IMR-90 (cell line): ENCODE results near the gene PLAC9. TPM values are rescaled to one million over a fixed set of nuclear protein-coding genes. Genes with fewer than 3 reads are reported as not detected.
A peak's percentile ranks its signal among the peaks of the same experiment; 100 is the strongest.

ENCODE experiments used
- ATAC-seq: fragments of 200-7000 bp; cut with Tn5 transposase; 2 replicates; pipeline ENCODE4 v1.9.1; 2020; ENCODE audit warnings: low read depth, mild to moderate bottlenecking, moderate library complexity
- BruUV-seq: library from RNA; stranded (reverse); fragments of 400-500 nt; replicated peaks from 2 replicates; lab custom pipeline; 2021; lab: Mats Ljungman, UMichigan
- CTCF ChIA-PET: fragments of 300-600 bp; formaldehyde crosslinking; extraction: SDS; loops from one replicate; lab custom pipeline; 2021; ENCODE audit warnings: antibody characterized with exemption; lab: Yijun Ruan, JAX
- POLR2A ChIA-PET: fragments of 300-600 bp; sonication (Branson Sonifier 250); formaldehyde crosslinking; loops from one replicate; lab custom pipeline; 2022; ENCODE audit warnings: antibody characterized with exemption; ENCODE audit not compliant: unreplicated experiment; lab: Charles Lee
- DNase-seq: peaks from one replicate; pipeline ENCODE4 v3.0.0; 2013
- H2AFZ ChIP-seq: replicated peaks from 2 replicates; pipeline ENCODE3; 2013; ENCODE audit warnings: low read length, mild to moderate bottlenecking; ENCODE audit not compliant: poor library complexity
- H2AK5ac ChIP-seq: 2 replicates; pipeline ENCODE4 v1.6.1; 2013; ENCODE audit warnings: low read depth, low read length, inconsistent platforms
- H2AK9ac ChIP-seq: replicated peaks from 2 replicates; pipeline ENCODE3; 2013; ENCODE audit warnings: mild to moderate bottlenecking, low read depth, low read length, moderate library complexity; ENCODE audit not compliant: poor library complexity
- H2BK120ac ChIP-seq: 2 replicates; pipeline ENCODE4 v1.6.1; 2013; ENCODE audit warnings: low read depth, low read length, inconsistent platforms
- H2BK15ac ChIP-seq: 3 replicates; pipeline ENCODE4 v1.6.1; 2013; ENCODE audit warnings: low read depth, low read length, inconsistent platforms
- H2BK20ac ChIP-seq: 2 replicates; pipeline ENCODE4 v1.6.1; 2013; ENCODE audit warnings: low read depth, mild to moderate bottlenecking, inconsistent platforms, low read length, moderate library complexity
- H2BK5ac ChIP-seq: 2 replicates; pipeline ENCODE4 v1.6.1; 2013; ENCODE audit warnings: mild to moderate bottlenecking, low read depth, low read length, inconsistent platforms; ENCODE audit not compliant: poor library complexity, severe bottlenecking
- H3K14ac ChIP-seq: replicated peaks from 2 replicates; pipeline ENCODE4 v1.6.1; 2013; ENCODE audit warnings: low read depth, low read length, inconsistent platforms
- H3K18ac ChIP-seq: 2 replicates; pipeline ENCODE4 v1.6.1; 2013; ENCODE audit warnings: low read depth, low read length, control low read depth
- H3K23ac ChIP-seq: 2 replicates; pipeline ENCODE4 v1.6.1; 2013; ENCODE audit warnings: low read depth, low read length, inconsistent platforms
- H3K27ac ChIP-seq: 2 replicates; pipeline ENCODE4 v1.5.1; 2013; ENCODE audit warnings: mild to moderate bottlenecking, control low read depth, low read length; ENCODE audit not compliant: insufficient read depth
- H3K27me3 ChIP-seq: 2 replicates; pipeline ENCODE4 v1.6.1; 2013; ENCODE audit warnings: low read length; ENCODE audit not compliant: control insufficient read depth, insufficient read depth
- H3K36me3 ChIP-seq: 2 replicates; pipeline ENCODE4 v1.6.1; 2013; ENCODE audit warnings: low read length, mixed read lengths; ENCODE audit not compliant: control insufficient read depth, insufficient read depth
- H3K4ac ChIP-seq: 2 replicates; pipeline ENCODE4 v1.6.1; 2013; ENCODE audit warnings: low read depth, low read length, inconsistent platforms
- H3K4me1 ChIP-seq: 2 replicates; pipeline ENCODE4 v1.6.1; 2013; ENCODE audit warnings: low read length, mixed read lengths; ENCODE audit not compliant: control insufficient read depth, insufficient read depth
- H3K4me2 ChIP-seq: 2 replicates; pipeline ENCODE4 v1.6.1; 2013; ENCODE audit warnings: low read depth, mild to moderate bottlenecking, control low read depth, low read length, moderate library complexity
- H3K4me3 ChIP-seq: 2 replicates; pipeline ENCODE4 v1.5.1; 2013; ENCODE audit warnings: low read depth, mild to moderate bottlenecking, control low read depth, low read length, moderate library complexity; ENCODE audit not compliant: insufficient read depth
- H3K56ac ChIP-seq: 2 replicates; pipeline ENCODE4 v1.6.1; 2013; ENCODE audit warnings: low read length, inconsistent platforms; ENCODE audit not compliant: insufficient read depth; ENCODE audit errors: extremely low read depth
- H3K79me1 ChIP-seq, 2 experiments: 2 replicates each; pipeline ENCODE4 v1.6.1; 2013; ENCODE audit warnings: low read length in 2 of 2, inconsistent platforms in 1 of 2, low read depth in 1 of 2
- H3K9ac ChIP-seq: 2 replicates; pipeline ENCODE4 v1.6.1; 2013; ENCODE audit warnings: low read depth, low read length, control low read depth
- H3K9me1 ChIP-seq: 2 replicates; pipeline ENCODE4 v1.6.1; 2013; ENCODE audit warnings: low read length, inconsistent platforms; ENCODE audit not compliant: insufficient read depth
- H3K9me3 ChIP-seq: 2 replicates; pipeline ENCODE4 v1.6.1; 2013; ENCODE audit warnings: low read length; ENCODE audit not compliant: control insufficient read depth, insufficient read depth
- H4K20me1 ChIP-seq: 2 replicates; pipeline ENCODE4 v1.6.1; 2013; ENCODE audit warnings: low read length, inconsistent platforms; ENCODE audit not compliant: insufficient read depth
- H4K5ac ChIP-seq: 2 replicates; pipeline ENCODE4 v1.6.1; 2013; ENCODE audit warnings: mild to moderate bottlenecking, low read depth, low read length, control low read depth
- H4K8ac ChIP-seq, 2 experiments: 2 replicates each; pipeline ENCODE4 v1.6.1; 2013; ENCODE audit warnings: low read depth in 2 of 2, low read length in 2 of 2, control low read depth in 1 of 2, inconsistent platforms in 1 of 2
- H4K91ac ChIP-seq: 2 replicates; pipeline ENCODE4 v1.6.1; 2013; ENCODE audit warnings: low read depth, low read length, inconsistent platforms; ENCODE audit not compliant: insufficient read depth
- BHLHE40 ChIP-seq: fragments of 150-350 bp; IDR thresholded peaks from 2 replicates; pipeline ENCODE4 v1.6.1; 2016; ENCODE audit warnings: mild to moderate bottlenecking, low read depth, low read length
- CEBPB ChIP-seq: IDR thresholded peaks from 2 replicates; pipeline ENCODE4 v1.6.1; 2012; ENCODE audit warnings: low read depth, low read length, improper control_type of control experiment
- CHD1 ChIP-seq: IDR thresholded peaks from 2 replicates; pipeline ENCODE4 v1.6.1; 2012; ENCODE audit warnings: low read depth, low read length, improper control_type of control experiment
- FOS ChIP-seq: fragments of 150-350 bp; IDR thresholded peaks from 2 replicates; pipeline ENCODE4 v1.6.1; 2016; ENCODE audit warnings: low read depth, low read length
- MAFK ChIP-seq: IDR thresholded peaks from 2 replicates; pipeline ENCODE4 v1.6.1; 2012; ENCODE audit warnings: low read depth, low read length, improper control_type of control experiment
- MAZ ChIP-seq: IDR thresholded peaks from 2 replicates; pipeline ENCODE4 v1.6.1; 2012; ENCODE audit warnings: low read depth, mild to moderate bottlenecking, low read length, improper control_type of control experiment, moderate library complexity, borderline replicate concordance
- MXI1 ChIP-seq: IDR thresholded peaks from 2 replicates; pipeline ENCODE4 v1.6.1; 2012; ENCODE audit warnings: low read depth, mild to moderate bottlenecking, low read length, moderate library complexity, borderline replicate concordance
- NFE2L2 ChIP-seq: fragments of 150-350 bp; IDR thresholded peaks from 2 replicates; pipeline ENCODE4 v1.6.1; 2016; ENCODE audit warnings: low read depth, mild to moderate bottlenecking, low read length
- POLR2A ChIP-seq: IDR thresholded peaks from 2 replicates; pipeline ENCODE4 v1.6.1; 2012; ENCODE audit warnings: mild to moderate bottlenecking, low read depth, low read length
- RAD21 ChIP-seq: IDR thresholded peaks from 2 replicates; pipeline ENCODE4 v1.6.1; 2012; ENCODE audit warnings: low read length, improper control_type of control experiment
- RCOR1 ChIP-seq: IDR thresholded peaks from 2 replicates; pipeline ENCODE4 v1.6.1; 2012; ENCODE audit warnings: mild to moderate bottlenecking, low read length, improper control_type of control experiment; ENCODE audit not compliant: insufficient replicate concordance
- RFX5 ChIP-seq: IDR thresholded peaks from 2 replicates; pipeline ENCODE4 v1.8.0; 2012; ENCODE audit warnings: low read depth, mild to moderate bottlenecking, low read length, moderate library complexity
- SMC3 ChIP-seq: fragments of 150-350 bp; IDR thresholded peaks from 2 replicates; pipeline ENCODE4 v1.6.1; 2016; ENCODE audit warnings: low read depth, mild to moderate bottlenecking, antibody characterized with exemption, low read length, moderate library complexity
- WGBS, 2 experiments: methylation state at CpG; one replicate each; pipeline versions ENCODE4 v1.1.5 to v1.1.7; 2013; ENCODE audit warnings: missing lambda C conversion rate in 2 of 2; ENCODE audit not compliant: insufficient read length in 1 of 2; ENCODE audit errors: extremely low coverage in 2 of 2; 5-methylcytosine and 5-hydroxymethylcytosine counted together
- dilution Hi-C: fragments of 300-500 bp; cut with HindIII; formaldehyde crosslinking; loops from one replicate; pipeline ENCODE4 v1.14.3; 2018; ENCODE audit warnings: low sequenced_read_pairs; ENCODE audit not compliant: unreplicated experiment
- in situ Hi-C: fragments of 300-500 bp; cut with MboI; formaldehyde crosslinking; loops from 3 replicates; pipeline ENCODE4 v1.14.3; 2019; ENCODE audit warnings: low sequenced_read_pairs, inconsistent platforms, mixed read lengths
- intact Hi-C: fragments of 100-400 bp; cut with micrococcal nuclease; formaldehyde crosslinking; loops from 2 replicates; pipeline ENCODE4 v1.10.0; 2022
- polyA plus RNA-seq, 3 experiments: library from polyadenylated mRNA; depleted of rRNA; stranded (reverse); fragments of >200 nt; gene quantifications; 2 replicates each; pipeline ENCODE4 v1.2.3, GENCODE V29; 2012; ENCODE audit warnings: low replicate concordance in 1 of 3
- total RNA-seq: library from RNA; depleted of rRNA; stranded (reverse); fragments of >200 nt; gene quantifications from 2 replicates; pipeline ENCODE4 v1.2.3, GENCODE V29; 2012
- TF ChIP-seq, protein P1 (sequence below): fragments of 150-350 bp; IDR thresholded peaks from 2 replicates; pipeline ENCODE4 v1.6.1; 2017; ENCODE audit warnings: mild to moderate bottlenecking, antibody characterized with exemption, low read length, low read depth
- TF ChIP-seq, protein P2 (sequence below): conservative IDR thresholded peaks from 2 replicates; pipeline ENCODE4 v1.5.1; 2012; ENCODE audit warnings: mild to moderate bottlenecking, low read depth, low read length, improper control_type of control experiment
- TF ChIP-seq, protein P3 (sequence below): fragments of 150-350 bp; IDR thresholded peaks from 2 replicates; pipeline ENCODE4 v1.6.1; 2016; ENCODE audit warnings: low read depth, mild to moderate bottlenecking, low read length, moderate library complexity, borderline replicate concordance

Gene PLAC9
- total and polyA plus RNA-seq, 2 of the 4 experiments (the other 2 are of a cell fraction), result 1.6 to 12.2 TPM

DNA sequence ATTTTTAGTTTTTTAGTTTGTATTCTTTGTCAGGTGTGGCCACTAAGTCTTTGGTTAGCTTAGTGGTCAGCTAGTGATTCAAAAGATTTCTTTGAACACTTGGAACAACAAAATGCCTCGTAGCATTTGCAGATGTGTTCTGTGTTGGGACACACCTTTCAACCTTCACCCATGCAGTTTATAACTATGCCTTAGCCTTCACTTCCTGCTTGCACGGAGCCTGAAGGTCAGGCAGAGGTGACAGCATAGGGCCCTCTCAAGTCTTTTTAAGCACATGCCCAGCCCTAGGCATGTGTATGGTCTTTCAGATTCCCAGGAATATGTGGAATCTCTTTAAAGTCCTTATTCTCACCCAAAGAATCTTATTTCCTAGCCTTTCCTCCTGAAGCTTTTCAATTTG, 17.6 kb downstream of the PLAC9 start:
- Histone ChIP-seq H4K91ac (peak overlapping the region; percentile 6; the same call in 1 of the 2 replicates), H3K27ac (no peak overlapping the region), H3K4me3 (no peak overlapping the region), H2BK120ac (no peak overlapping the region), H3K18ac (no peak overlapping the region), H3K27me3 (no peaks in the 10 kb centered on the region), H2BK15ac (no peak overlapping the region), H3K23ac (no peak overlapping the region), H3K9ac (no peak overlapping the region), H4K8ac (no peak overlapping the region), H2AFZ (no peak overlapping the region), H2BK20ac (no peak overlapping the region), H3K14ac (no peak overlapping the region), H2AK9ac (no peak overlapping the region), H4K20me1 (peaks cover 7% of the 10 kb centered on the region), H3K4ac (no peak overlapping the region), H3K4me1 (peaks cover 11% of the 10 kb centered on the region), H3K4me2 (no peak overlapping the region), H2AK5ac (no peak overlapping the region), H4K5ac (no peak overlapping the region), H3K36me3 (peaks cover 34% of the 10 kb centered on the region), H3K9me3 (no peaks in the 10 kb centered on the region), H2BK5ac (no peak overlapping the region), H3K9me1 (peaks cover 25% of the 10 kb centered on the region), H3K56ac (no peak overlapping the region), H3K79me1 (peaks cover 18 to 39% of the 10 kb centered on the region in 2 experiments)
- intact Hi-C loops, result no loop called here
- ATAC-seq (no peak), DNase-seq (no peak)
- CTCF ChIA-PET, result interaction anchor here (0.9 kb wide), 1 partner anchor 18 kb away, joined by 4 read pairs; no protein-coding TSS in a partner anchor
- in situ Hi-C loops, result loop anchor here (10.0 to 25.0 kb wide), 2 partner anchors 55 to 312 kb away; partner anchors contain the start of genes ANXA11 and TSPAN14
- no TSS peak for BruUV-seq
- WGBS, 2 experiments, result no CpG with 5 or more reads among the region's 2 CpGs
- TF ChIP-seq CHD1 (no peak), CEBPB (no peak), MXI1 (no peak), RFX5 (no peak), RCOR1 (no peak), SMC3 (no peak), NFE2L2 (no peak), MAZ (no peak), MAFK (no peak), POLR2A (no peak), FOS (no peak), BHLHE40 (no peak), RAD21 (no peak)
- TF ChIP-seq, protein P1, sequence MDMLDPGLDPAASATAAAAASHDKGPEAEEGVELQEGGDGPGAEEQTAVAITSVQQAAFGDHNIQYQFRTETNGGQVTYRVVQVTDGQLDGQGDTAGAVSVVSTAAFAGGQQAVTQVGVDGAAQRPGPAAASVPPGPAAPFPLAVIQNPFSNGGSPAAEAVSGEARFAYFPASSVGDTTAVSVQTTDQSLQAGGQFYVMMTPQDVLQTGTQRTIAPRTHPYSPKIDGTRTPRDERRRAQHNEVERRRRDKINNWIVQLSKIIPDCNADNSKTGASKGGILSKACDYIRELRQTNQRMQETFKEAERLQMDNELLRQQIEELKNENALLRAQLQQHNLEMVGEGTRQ, result no peak
- TF ChIP-seq, protein P2, sequence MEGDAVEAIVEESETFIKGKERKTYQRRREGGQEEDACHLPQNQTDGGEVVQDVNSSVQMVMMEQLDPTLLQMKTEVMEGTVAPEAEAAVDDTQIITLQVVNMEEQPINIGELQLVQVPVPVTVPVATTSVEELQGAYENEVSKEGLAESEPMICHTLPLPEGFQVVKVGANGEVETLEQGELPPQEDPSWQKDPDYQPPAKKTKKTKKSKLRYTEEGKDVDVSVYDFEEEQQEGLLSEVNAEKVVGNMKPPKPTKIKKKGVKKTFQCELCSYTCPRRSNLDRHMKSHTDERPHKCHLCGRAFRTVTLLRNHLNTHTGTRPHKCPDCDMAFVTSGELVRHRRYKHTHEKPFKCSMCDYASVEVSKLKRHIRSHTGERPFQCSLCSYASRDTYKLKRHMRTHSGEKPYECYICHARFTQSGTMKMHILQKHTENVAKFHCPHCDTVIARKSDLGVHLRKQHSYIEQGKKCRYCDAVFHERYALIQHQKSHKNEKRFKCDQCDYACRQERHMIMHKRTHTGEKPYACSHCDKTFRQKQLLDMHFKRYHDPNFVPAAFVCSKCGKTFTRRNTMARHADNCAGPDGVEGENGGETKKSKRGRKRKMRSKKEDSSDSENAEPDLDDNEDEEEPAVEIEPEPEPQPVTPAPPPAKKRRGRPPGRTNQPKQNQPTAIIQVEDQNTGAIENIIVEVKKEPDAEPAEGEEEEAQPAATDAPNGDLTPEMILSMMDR, result no peak
- TF ChIP-seq, protein P3, sequence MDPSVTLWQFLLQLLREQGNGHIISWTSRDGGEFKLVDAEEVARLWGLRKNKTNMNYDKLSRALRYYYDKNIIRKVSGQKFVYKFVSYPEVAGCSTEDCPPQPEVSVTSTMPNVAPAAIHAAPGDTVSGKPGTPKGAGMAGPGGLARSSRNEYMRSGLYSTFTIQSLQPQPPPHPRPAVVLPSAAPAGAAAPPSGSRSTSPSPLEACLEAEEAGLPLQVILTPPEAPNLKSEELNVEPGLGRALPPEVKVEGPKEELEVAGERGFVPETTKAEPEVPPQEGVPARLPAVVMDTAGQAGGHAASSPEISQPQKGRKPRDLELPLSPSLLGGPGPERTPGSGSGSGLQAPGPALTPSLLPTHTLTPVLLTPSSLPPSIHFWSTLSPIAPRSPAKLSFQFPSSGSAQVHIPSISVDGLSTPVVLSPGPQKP, result no peak
- dilution Hi-C loops, result no loop called here
- POLR2A ChIA-PET, result interaction anchor here (0.6 kb wide), 1 partner anchor 263 kb away, joined by 3 read pairs; no protein-coding TSS in a partner anchor
